IPS DF 19.7 (cell line): Measurements from ENCODE around the gene XCL1.
"Not testable (repeated sequence)": the region's sequence is repeated elsewhere in the genome, so short reads cannot be mapped to it uniquely, and the experiment has no call there.

Source experiments
- DNase-seq: peaks from one replicate; pipeline ENCODE4 v3.0.0-alpha.2; 2013; ENCODE audit warnings: low read depth, low spot score

The XCL1 gene

DNA sequence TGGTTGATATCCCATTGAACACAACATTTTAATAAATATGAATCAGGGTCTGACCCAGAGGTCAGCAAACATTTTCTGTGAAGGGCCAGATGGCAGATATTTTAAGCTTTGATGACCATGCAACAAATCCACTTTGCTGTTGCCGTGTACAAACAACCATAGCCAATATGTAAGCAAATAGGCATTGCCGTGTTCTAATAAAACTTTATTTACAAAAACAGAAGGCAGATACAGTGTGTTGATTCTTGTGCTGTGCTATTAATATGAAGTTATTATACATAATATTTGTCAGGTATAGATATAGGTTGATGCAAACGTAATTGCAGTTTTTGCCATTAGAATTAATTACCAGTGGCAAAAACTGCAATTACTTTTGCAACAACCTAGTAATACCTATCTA is 8.8 kb upstream of the XCL1 start:
- DNase-seq = no peak

DNA sequence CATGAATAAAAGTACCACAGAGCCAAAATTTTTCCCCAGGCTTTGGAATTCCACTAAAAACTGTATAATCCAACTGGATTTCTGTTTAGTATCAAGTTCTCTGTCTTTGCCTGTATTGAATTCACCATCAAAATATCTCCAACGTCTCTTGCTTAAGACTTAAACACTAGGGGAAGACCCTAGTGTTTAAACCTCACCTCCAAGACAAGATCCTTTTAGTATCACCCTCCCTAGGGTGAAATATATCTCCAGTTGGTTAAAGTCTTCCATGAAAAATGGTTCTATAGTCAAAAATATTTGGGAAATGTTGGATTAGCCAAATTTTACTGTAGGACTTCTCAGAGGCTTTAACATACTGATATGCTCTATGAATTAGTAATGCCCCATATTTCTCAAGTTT is 8.1 kb upstream of the XCL1 start:
- no peak for DNase-seq

DNA sequence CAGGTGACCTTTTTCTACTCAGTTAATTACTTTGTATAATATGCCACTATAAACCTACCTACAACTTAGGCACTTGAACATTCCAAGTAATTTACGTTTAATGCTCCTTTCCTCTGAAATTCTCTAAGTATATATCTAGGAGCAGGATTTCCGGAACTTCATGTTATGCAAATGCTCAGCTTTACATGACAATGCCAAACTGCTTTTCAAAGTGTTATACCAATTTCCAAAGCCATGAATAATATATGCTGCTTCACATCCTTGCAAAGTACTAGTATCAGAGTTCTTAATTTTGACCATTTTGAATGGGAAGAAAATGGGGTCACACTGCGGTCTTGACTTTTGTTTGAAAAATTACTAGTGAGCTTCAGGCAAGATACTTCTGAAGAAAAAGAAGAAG is 5.8 kb upstream of the XCL1 start:
- DNase-seq = no peak

DNA sequence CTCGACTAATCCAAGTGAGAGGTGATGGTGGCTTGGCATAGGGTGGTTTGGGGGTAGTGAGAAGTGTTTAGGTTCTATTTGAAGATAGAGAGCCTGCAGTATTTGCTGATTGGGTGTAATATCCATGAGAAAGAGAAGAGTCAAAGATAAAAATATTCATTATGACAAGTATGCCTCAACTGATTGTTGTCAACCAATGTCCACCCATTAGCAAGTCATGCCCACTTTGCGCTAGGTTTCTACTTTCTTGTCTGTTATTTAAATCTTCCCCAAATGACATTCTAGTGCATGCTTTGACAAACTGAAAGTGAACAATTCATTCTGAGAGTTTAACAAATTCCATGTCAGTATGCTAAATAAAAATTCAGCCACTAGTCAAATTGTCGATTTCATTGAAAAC is 3.8 kb upstream of the XCL1 start:
- DNase-seq = no peak

DNA sequence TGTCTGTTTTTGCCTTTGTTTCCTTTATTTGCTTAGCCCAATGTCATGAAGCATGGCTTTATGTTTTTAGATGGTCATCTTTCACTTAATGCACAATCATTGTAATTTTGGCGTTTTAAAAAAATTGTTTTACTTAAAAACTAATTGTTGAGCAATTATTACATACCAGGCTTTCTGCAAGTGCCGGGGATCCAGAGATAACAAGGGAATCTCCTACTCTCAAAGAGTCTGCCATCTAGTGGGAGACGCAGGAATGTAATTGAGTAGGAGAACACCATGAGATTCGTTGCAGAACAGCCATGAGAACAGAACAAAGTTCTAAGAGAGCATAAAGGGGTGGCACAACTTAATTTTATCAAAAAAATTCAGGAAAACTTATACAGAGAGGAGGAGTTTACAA is 2.2 kb upstream of the XCL1 start:
- DNase-seq = not testable (repeated sequence)

DNA sequence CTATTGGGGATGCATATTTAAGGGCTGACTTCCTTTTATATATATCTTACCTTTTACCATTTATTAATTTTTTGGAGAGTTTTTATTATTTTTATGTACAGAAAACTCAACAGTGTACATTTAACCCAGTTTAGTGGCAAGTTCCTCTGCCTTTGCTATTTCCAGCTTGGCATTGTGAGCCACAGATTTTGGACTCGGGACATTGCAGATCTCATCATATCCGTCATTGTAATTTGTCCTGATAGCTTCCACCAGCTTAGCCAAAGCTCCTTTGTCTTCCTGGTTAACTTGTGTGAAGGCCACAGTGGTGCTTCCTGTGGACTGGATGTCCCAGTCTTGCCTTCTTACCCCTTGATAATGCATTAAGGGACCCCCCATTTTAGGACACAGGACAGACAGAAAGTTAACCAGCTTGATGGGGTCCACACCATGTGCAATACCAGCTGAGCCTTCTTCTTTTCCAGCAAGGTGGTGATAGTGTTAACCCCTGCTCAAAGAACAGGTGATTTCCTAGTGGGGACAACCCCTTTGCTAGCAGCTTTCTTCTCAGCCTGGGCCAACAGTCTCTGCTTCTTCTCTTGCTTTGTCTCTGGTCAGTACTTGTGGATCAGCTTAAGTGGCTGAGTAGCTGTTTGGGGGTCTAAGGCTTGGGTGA is 2.3 kb downstream of the XCL1 start:
- DNase-seq = not testable (repeated sequence)

DNA sequence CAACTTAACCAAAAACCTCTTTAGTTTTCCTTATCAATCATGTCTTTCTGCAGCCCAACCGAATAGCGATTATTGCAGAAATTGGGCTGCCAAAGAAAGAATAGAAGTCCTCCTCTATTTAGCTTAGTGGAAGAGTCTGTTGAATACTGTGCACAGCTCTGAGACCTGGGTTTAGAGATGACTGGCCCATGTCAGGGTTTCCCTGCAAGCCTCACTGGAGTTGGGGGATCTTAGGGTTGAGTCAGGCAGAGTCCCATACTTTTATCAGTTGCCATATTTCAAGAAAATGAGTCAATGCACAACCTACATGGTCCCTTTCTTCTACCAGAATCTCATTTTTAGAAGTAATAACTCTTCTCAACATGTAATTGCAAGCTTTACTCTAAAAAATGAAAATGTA is 3.9 kb downstream of the XCL1 start:
- DNase-seq = not testable (repeated sequence)

DNA sequence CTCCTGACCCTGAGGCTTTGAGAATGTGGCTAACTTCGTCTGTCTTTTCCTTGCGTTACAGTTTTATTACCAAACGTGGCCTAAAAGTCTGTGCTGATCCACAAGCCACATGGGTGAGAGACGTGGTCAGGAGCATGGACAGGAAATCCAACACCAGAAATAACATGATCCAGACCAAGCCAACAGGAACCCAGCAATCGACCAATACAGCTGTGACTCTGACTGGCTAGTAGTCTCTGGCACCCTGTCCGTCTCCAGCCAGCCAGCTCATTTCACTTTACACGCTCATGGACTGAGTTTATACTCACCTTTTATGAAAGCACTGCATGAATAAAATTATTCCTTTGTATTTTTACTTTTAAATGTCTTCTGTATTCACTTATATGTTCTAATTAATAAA is 4.6 kb downstream of the XCL1 start:
- not testable (repeated sequence) for DNase-seq

DNA sequence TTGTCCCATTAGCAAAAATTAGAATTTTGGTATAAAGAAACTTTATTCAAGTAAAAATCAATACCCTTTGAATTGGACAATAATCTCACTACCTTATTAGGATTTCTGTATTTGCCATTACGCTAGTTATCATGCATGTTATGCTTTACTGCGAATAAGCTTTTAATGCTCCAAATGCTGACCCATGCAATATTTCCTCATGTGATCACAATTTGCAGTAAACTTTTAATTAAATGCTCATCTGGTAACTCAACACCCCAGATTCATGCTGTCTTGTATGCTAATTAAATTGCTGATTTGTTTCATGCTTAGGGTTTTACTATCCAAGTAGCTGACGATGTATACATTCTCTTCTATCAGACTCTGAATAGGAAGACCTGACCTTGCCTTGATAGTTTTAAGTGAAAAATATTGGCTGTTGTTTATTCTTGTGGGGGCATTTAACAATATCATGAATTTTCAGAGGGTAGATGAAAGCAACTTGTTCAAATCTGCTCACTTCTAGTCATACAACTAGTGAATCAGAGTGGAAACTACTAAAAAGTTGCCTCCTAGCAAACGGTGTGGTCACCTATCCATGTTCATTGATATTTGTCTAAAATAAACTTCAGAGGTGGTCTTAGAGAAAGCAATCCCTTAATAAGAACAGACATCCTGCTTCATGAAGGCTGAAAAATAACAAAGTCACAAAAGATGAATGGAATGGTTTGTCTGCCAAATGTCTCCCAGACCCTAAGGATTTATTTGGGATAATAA is 5.6 kb downstream of the XCL1 start:
- DNase-seq = no peak

DNA sequence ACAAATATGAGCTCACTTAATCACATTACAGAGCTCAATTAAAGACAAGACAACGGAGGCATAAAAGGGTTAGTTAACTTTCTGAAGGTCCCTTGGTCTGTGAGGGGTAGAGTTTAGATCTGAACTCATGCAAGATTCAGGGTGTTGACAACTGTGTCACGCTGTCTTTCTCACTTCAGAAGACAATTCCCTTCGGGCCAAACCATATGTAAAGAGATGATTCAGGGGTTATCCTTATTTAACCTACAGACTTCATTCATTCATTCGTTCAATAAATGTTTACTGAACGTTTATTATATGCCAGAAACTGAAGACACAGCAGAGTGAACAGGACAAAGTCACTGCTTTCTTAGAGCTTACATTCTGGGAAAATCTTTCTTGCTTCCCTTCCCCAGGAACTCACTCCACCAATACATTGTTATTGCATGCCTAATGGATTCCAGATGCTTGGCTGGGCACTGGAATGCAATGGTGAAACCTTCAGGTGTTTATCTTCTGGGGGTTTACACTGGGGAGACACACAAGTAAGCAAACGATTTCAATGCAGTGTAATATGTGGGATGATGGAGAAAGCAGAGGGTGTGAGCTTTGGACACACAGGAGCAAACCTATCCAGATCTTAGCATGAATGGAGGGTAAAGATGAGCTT is 6.4 kb downstream of the XCL1 start:
- DNase-seq = no peak

DNA sequence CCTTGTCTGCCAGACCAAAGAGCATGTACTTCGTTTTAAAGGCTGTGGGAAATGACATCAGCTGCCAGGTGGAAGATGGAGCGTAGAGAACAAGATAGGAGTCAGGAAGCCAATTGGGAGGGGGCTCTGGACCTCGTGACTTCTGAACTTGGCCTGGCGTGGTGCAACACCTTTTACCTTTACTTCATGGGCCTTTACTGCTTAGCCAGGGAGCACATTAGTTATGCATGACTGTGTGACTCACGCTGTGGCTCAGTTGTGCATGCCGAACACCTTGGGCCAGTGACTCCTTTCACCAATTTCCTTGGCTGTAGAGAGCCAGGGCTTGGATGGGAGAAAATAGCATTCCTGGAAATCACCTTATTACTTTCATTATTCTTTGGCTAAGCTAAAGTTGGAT is 7.2 kb downstream of the XCL1 start:
- DNase-seq = no peak

DNA sequence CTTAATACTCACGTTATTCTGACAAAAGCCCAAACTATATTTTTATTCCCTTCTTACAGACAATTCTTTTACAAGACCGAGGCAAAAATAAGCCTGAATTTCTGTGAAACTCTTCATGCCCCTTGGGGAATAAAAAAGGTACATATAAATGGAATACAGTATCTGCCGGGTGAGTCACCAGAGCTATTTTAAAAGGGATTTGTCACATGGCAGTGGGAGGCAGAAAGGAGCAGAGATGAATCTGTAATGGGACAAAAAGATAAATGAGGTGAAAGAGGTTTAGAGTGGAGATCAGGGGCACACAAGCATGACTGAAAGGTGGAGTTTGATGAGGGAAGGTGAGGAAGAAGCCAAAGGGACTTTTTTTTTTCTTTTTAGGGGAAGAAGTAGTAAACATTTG is 8.8 kb downstream of the XCL1 start:
- no peak for DNase-seq

DNA sequence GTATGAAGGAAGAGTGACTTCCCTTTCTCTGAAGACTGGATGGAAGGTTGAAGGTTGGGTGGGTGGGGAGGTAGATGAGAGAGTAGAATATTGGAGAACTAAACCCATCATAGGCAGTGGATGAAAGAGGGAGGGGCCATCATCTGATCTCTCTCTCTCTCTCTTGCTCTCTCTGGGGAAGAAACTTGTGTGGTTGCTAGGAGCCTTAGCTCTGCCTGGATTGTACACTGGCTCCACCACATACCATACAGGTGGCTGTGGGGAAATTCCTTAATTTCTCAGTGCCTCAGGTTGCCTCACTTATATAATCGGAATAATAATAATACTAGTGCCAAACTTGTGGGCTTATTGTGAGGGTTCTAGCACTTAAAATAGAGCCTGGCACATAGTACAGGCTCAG is 9.5 kb downstream of the XCL1 start:
- no peak for DNase-seq

DNA sequence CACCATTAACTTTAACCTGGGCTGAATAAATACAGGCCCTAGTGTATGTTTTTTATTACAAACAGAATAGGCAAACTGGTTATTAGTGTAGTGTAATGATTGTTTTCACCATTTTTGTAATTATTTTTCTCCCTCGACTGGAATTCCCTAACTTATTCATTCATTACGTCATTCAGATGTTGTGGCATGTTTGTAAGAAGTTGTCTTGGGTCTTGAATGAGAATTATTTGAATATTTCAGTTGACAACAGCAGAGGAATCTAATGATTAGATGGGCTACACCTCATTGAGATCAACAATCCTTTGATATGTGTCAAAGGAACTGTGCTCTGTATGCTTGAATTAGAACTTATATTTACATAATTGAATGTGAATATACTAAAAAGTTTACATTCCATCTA is 12.8 kb downstream of the XCL1 start:
- no peak for DNase-seq

DNA sequence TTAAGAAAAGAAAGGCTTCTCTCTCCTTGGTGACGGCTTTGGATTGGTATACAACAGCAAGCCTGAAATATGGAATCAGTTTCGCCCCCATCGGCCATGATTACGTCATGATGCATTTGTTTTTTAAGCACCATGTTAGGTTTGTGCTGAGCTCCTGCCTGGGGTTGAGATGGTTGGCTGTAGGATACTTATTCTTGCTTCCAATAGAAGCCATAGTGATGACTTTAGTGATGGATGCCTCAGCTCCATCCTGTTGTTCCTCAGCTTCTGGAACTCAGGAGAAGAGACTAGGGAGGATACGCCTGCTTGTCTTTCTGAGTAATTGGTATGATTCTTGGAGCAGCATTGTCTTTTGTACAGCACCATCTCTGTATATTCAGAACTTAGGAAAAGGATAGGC is 14.7 kb downstream of the XCL1 start:
- DNase-seq = no peak

DNA sequence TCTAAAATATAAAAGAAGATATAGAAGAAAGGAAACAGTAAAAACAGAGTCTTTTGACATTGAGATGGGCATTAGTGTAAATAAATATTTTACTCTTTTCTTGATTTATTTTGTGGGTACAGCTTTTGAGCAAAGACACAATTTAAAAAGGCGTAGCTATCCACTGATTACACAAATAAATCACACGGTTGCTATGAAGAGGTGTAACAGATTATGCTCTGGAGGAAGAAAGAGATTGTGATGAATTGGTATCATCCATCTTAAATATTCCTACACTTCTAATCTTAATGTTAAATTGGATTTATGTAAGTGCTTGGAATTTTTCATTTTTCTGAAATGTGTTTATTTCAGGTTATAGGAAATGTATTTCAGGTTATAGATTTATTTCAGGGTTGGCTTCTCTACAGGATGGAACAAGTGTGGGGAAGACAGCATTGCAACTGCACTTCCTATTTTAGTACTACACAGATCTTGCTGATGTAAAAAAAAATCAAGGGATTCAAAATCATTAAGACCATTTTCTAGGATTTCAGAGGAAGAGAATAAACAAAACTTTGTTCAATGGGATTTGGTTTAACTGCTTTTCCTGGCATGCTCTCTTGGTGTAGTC is 15.3 kb downstream of the XCL1 start:
- no peak for DNase-seq

DNA sequence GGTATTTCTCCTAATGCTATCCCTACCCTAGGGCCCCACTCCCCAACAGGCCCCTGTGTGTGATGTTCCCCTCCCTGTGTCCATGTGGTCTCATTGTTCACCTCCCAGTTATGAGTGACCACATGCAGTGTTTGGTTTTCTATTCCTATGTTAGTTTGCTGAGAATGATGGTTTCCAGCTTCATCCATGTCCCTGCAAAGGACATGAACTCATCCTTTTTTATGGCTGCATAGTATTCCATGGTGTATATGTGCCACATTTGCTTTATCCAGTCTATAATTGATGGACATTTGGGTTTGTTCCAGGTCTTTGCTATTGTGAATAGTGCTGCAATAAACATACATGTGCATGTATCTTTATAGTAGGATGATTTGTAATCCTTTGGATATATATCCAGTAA is 19.0 kb downstream of the XCL1 start:
- DNase-seq = not testable (repeated sequence)

DNA sequence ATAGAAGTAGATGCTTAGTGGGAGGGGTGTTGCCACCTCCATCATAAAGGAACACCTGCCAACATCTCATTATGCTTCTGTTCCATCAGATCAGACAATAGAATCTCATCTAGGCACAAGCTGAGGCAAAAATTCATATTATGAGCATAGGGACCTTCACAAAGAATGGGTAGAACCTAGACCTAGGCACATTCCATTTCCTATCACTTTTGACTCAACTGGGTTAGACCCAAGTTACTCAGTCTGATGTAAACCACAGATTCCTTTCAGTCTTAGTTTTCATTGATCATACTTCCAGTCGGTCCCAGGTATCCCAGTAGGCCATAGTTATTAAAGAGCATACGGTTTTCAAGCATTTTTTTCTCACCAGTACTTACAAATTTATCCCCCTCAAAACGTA is 21.7 kb downstream of the XCL1 start:
- DNase-seq = no peak

DNA sequence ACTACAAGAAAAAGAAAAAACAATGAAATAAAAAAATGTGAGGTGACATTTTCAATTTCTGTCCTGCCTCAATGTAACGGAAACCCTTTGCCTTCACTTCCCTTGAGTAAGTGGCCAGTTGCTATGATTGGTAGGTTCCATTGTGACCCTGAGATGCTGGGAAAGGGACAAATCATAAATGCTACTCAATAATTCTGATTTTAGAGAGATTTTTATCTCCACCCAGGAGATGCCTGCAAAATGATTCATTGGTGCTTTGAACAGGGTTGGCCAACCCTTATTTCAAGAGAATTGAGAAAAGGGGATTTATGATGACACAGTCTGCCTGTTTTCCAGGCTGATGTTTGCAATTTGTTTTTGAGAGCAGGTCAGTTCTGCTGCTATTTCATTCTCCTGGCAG is 22.5 kb downstream of the XCL1 start:
- no peak for DNase-seq

DNA sequence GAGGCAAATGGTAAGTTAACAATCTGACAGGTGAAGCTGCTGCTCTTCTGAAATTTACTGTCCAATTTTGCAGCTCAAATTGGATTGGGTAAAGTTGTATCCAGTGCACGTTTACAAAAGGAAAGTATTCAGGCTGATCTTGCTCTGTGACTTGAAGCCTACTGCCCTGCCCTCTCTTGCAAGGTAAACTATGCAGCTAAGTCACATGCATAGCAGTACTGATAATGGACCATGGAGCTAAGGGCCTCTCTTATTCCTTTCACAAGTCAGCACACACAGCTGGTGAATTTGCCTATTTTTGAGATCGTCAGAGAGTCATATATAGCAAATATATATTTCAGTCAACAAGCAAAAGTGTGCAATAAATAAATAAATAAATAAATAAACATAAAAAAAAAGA is 23.2 kb downstream of the XCL1 start:
- no peak for DNase-seq

DNA sequence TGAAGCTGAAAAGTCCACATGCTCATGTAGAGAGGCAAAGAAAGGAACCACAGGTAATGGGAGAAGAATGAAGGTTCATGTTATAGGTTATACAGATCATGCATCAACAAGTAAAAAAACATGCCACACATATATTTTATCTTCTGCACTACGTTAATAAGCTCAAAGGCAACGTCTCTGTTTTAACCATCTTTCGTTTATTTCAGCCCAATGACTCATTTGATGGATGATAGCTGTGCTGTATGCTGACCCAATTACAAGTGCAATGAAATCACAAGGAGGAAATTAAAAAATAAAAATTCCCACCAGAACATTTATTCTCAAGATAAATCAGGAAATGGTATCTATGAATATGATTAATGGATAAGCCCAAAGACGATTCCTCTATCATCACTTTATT is 24.6 kb downstream of the XCL1 start:
- no peak for DNase-seq

DNA sequence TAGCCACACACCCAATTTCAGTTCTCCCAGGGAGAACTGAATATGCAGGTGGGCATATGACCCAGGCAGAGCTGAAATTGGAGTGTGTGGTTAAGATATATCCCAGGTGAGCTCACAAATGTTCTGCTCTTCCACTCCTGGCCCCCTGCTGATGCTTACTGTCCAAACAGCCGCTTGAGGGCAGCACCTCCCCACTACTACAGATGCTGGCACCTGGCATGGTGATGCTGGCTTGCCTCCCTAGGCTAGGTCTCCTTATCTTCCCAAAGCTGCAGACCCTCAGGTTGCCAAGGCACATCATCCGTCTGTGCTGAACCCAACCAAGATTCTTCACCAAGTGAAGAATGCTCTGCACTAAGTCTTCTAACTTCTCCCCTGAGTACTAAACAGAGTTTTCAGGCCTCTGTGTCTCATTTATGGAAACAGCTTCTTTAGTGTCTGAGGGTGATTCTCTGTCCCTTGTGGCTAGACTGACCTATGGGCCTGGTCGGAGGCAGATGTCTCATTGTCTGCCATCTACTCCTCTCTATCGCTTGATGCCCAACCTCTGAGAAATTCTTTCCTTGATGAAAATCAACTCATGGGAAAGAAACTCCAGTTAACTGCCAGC is 27.2 kb downstream of the XCL1 start:
- peak; percentile 59 for DNase-seq
